GM21515 (cell line): ENCODE data around the gene ADH4.
"Not testable (repeated sequence)": the region's sequence is repeated elsewhere in the genome, so short reads cannot be mapped to it uniquely, and the experiment has no call there.

ENCODE experiments used
- ATAC-seq: cut with Tn5 transposase; IDR thresholded peaks from one replicate; pipeline ENCODE4 v1.9.1; 2021; ENCODE audit not compliant: unreplicated experiment

The ADH4 gene

DNA sequence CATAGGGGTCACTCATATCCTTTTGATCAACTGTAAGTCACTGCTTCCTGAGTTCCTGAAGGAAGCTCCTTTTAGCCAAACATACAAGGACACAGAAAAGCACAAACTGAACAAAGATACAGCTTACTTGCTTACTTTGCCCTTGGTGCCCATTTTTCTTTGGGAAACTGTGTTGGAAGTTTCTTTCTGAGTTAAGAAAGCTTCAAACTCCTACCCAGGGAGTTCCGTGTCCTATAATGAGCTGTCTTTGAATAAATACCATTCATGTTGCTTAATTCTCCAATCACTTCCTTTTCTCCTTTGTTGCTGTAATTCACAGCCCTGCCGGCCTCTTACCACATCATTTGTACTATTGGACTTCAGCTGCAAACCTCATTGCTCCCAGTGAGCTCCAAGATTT is at the start of gene ADH4:
TSS of gene ADH4 (minus strand) at position 228 of the 400 bp plus-strand sequence. CDS start at position 153, 75 bp downstream.
- ATAC-seq: no peak

DNA sequence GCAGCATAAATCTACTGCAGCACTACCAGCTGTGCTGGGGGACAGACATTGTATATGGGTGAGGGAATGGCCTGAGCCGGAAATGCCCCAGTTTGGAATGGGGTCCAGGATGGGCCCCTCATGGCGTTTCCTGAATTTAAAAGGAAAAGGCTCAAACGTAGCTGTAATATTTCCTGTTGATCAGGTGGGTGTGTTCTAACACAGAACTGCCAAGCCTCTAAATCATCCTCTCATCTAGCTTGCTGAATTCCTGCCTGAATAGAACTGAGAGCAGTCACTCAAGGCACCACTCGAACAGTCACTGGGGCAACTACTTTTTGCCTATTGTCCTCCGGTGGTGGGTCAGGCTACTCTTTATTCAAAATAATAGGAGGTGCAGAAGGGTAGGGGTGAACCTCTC is 46.2 kb upstream of the ADH4 start:
- no peak for ATAC-seq

DNA sequence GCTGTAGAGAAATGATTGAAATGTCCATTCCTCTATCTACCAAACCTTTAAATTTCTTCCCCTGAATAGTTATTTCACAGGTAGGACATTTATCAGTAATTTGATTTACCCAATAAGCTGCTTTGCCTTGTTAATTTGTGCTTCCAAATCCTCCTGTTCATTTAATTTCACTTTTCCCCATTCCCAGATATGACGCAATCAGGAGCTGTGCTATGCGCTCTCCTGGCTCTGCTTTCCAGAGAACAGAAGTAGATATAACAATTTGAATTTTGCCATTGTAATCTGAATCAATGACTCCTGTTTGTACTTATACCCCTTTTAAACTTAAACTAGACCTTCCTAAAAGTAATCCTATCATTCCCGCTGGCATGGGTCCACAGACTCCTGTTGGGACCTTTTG is 45.8 kb upstream of the ADH4 start:
- not testable (repeated sequence) for ATAC-seq

DNA sequence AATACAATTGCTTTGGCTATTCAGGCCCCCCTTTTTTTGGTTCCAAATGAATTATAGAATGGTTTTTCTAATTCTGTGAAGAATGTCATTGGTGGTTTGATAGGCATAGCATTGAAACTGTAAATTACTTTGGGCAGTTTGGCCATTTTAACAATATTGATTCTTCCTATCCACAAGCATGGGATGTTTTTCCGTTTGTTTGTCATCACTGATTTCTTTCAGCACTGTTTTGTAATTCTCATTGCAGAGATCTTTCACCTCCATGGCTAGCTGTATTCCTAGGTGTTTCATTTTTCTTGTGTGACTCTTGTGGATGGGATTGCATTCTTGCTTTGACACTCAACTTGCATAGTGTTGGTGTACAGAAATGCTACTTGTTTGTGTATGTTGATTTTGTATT is 41.9 kb upstream of the ADH4 start:
- ATAC-seq: no peak

DNA sequence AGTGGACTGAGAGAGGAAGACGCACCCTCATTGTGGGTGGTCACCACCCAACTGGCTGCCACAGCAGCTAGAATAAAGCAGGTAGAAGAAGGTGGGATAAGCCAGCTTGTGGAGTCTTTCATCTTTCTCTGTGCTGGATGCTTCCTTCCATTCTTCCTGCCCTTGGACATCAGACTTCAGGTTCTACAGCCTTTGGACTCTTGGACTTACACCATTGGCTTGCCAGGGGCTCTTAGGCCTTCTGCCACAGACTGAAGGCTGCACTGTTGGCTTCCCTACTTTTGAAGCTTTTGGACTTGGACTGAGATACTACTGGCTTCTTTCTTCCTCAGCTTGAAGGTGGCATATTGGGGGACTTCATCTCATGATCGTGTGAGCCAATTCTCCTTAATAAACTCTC is 41.5 kb upstream of the ADH4 start:
- ATAC-seq: no peak

DNA sequence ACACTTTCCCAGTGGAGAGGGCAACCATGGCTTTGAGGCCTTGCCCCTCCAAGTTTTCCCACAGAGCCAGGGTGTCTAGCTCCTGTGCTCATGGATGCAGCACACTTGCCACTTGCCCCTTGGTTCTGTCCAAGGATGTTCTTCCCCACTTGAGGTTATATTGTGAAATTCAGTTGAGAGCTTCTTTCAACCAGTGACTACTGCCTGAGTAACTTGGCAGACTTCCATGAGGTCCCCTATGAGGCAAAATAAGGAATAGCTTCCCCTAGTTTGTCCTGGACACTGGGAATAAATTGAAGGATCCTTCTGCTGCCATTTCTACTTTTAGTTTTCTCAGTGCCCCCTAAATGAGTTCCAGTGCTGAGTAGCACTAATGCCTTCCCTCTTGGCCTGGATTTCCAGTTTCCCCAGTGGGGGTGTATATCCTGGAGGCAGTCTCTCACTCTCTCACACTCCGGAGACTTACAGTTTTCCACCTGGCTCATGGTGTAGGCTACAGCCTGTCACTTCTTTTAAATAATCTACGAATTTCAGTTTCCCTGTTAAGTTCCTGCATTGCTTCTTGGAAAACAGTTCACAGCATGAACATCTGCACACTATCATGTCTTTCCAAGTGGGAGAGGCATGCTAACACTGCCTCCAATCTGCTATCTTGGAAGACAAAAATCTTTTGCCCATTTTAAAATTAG is 36.4 kb upstream of the ADH4 start:
- ATAC-seq: no peak

DNA sequence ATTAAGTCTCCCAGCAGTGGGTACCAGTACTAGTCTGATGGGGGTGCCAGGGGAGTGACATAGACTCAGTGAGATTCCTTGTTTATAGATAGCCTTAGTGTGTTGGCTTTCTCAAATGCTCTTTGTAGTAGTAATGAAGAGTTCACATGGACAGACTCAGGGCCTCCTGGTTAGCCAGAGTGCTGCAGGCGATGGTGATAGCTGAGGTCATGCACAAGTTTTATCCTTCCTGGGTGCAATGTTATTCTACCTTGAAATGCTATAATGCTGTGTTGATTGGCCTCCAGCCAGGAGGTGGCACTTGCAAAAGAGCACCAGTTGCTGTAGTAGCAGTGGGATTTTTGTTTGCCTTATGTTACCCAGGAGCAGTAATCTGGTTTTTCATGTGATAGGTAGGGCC is 35.5 kb upstream of the ADH4 start:
- ATAC-seq: no peak

DNA sequence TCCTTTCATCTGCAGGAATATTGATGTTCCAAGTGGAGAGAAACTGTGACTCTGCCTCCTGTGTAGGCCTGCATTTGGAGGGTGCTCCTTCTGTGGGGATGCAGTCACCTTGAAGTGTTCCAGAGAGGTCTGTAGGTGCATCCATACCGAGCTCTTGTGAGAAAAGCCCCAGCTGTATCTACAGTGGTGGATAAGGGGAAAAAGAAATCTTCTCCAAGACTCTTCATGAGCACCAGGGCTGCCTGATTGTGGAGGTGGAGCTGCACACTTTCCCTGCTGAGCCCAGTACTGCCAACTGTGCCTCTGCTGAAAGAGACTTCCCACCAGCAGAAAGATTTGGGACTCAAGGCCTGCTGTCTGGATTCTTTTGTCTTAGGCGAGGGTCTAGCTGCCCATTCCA is 35.1 kb upstream of the ADH4 start:
- ATAC-seq: no peak

DNA sequence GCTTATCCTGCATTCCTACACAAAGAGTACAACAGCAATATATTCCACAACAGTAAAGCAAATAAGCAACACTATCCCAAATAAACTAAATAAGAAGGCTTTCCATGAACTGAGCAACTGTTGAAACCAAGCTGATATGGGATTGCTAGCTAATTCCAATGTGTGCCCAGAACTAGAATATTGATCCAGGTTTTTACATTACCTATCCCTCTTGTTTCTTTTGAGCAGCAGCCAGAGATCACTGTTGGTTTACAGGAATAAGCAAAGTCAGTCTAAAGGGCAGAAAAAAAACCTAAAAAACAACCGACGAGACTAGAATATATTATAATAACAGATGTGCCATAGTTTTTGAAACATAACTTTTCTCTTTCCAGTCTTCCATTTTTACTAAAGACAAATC is 22.4 kb upstream of the ADH4 start:
- ATAC-seq: no peak

DNA sequence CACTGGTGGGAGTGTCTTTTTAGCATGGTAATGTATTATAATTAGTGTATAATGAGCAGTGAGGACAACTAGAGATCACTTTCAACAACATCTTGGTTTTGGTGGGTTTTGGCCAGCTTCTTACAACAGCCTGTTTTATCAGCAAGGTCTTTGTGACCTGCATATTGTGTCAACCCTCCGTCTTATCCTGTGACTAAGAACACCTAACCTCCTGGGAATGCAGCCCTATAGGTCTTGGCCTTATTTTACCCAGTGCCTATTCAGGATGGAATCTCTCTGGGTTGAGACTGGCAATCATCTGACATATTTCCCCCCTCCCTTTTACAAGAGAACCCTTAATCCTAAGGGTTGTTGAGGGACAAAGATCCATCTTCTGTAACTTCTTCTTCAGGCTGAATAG is 21.9 kb upstream of the ADH4 start:
- ATAC-seq: no peak

DNA sequence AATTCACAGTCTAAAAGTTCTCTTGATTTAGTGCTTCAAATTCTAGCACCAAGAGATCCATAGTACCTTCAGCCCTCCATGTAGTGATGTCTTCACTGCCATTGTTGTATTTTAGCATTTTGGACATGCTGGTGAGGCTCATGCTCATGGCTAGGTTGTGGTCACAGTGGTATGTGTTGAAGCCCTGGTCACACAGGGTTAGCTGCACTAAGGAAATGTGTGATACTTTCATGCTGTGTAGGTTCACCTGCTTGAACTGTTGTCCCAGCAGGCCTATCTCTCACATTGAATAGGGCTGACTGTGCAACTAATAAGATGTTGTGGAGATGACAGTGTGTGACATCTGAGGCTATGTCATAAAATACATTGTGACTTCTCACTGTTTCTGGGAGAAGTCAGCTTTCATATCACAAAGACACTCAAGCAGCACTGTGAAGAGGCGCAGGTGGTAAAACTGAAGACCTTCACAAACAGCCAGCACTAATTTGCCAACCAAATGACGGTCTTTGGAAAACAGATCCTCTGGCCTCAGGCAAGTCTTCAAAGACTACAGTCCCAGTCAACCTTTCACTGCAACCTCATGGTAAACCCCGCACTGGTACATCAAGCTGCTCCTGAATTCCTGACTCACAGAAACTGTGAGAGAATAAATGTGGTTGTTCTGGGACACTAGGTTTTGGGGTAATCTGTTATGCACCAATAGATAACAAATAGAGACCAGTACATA is 17.4 kb upstream of the ADH4 start:
- no peak for ATAC-seq

DNA sequence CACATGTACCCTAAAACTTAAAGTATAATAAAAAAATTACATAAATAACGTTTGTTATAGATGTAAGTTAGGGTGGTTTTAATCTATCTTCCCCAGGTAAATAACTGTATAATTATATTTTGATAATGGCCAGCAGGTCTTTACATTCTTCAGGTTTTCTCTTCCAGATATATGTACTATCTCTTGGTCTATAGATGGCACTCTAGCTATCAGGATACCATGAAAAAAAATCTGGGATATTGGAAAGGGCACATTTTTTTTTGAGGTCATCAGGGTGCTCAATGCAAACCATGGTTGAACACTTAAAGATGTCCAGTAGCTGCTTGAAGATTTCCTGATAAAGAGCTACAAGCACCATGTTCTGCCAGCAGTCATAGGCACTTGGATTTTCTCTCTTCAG is 15.6 kb upstream of the ADH4 start:
- ATAC-seq: no peak

DNA sequence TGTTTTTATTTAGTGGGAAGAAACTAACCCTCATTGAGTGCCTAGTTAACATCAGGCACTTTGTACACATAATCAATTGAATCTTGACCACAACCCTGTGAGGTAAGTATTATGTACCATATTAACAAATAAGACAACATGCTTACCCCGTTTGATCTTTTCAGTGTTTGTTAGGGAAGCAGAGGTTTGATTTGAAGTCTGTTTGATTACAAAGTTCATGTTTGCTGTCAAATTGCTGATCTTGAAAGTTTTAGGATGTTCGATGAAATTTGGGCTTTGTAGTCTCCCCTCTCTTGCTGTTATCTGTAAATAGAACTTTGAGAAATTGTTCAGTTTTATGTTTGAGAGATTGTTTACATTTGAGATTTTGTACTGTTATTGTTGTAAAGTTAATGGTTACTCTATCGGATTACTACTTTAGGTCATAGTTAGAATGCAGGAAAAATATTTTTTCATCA is 13.4 kb upstream of the ADH4 start:
- no peak for ATAC-seq

DNA sequence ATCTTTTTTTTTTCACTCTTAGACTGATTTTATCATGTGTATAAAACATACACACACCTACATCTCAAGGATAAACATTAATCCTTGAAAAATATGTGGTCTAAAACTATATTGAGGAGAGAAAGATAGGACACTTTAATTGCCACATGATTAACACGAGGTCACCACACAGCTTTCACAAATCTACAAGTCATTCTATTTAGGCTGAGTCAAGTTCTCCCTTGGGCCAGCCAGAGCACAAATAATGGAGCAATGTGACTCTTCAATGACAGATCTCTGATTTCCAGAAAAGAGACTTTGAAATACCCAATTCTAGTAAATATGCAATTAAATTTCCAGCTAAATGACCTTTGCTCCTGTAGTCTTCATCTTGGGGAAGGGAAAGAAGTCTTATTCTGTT is 12.9 kb upstream of the ADH4 start:
- ATAC-seq: no peak

DNA sequence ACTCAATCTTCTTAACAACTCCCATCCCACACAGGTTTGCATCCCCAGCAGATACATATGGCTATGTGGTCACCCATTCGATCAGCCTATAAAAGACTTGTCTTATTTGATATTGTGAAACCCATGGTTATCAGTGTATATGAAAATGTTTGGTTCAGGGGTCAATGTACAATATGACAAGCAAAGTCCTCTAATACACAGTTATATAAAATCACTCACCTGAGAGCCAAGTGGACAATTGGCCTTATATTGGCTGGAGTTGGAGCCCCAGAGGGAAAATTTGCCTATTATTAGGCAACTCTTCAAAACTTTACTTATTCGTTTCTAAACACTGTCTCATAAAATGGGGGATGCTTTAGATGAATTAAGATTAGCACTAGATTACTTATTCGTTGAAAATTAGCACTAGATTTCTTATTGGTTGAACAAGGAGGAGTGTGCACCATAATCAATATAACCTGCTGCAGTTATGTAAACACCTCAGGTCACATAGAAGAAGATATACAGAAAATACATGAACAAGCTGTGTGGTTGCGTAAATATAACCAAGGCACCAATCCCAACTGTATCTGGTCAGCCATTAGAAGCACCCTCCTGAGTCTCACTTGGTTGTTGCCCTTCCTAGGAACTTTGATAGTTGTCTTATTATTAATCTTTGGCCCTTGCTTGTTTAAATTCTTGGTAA is 10.7 kb upstream of the ADH4 start:
- ATAC-seq: no peak

DNA sequence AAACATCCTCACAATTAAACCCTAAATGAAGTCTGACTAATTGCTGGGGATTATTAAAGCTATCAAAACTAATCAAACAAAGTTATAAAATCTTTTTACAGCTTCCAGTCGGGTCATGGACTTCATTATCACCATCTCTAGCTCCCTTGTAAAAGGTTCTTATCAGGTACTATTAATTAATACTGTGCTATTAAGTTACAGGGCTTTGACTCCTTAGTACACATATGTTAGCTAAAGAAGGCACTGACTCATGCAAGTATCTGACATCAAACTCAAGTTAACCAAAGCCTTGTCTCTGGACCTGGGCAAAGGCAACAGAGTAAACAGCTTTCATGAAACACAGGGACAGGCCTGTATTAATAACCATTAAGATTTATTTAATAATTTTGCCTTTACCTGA is 7.9 kb upstream of the ADH4 start:
- ATAC-seq: no peak

DNA sequence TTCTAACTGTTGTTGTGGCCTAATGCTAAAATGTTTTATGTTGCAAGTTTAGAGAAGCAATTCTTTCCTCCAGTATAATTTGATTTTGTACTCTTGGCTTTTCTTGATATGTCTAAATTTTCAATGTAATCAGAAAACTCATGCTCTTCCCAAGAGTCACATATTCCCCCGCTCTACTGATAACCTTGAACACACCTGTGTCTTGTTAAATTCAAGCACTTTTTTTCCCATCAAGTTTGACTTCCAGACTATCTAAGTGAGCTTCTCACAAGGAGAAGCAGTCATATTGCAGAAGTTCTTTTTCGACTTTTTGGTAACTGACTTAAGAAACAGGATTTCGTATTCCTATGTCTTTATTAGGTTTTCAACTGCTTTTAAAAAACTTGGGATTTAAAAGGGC is 7.4 kb upstream of the ADH4 start:
- no peak for ATAC-seq

DNA sequence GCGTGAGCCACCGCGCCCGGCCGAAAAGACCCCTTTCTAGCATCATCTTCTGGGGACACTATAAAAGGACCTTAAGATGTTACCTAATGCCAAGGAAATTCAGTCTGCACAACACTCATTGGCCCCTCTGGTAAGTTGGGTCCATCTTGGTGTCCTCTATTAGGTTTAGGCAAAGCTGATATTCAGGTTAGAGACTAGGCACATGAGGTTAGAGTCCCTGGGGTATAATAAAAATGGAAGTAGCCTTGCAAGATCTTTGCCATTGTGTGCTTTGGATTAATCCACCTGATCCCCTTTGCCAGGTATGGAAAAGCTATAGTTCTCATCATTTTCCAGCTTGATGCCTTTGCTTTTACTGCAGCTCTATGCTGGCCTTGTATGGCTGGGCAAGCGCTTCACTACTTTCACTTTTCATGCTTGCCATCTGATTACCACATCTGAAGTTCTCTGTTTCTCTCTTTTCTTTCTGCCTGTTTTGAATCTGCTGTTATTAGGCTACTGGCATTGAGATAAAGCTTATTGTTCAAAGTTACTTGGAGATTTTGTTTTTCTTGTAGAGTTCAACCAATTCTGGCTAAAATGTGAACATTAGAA is 5.4 kb upstream of the ADH4 start:
- no peak for ATAC-seq

DNA sequence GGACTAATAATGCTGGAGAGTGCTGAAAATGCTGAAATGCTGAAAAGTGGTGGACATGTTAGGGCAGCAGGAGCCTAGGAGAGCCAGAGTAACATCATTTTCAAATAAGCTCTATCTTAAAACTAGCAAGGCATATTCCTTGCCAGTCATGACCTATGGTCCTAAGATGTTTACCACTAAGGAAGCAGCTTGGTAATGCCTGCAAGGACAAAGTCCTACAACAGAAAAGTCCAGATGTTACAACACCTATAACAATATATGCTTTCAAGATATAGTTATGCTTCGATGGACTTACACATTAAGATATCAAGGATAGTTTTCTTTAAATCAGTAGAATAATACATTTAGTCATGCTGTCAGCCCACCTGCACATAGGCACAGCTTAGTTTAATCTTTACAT is 4.5 kb upstream of the ADH4 start:
- ATAC-seq: no peak

DNA sequence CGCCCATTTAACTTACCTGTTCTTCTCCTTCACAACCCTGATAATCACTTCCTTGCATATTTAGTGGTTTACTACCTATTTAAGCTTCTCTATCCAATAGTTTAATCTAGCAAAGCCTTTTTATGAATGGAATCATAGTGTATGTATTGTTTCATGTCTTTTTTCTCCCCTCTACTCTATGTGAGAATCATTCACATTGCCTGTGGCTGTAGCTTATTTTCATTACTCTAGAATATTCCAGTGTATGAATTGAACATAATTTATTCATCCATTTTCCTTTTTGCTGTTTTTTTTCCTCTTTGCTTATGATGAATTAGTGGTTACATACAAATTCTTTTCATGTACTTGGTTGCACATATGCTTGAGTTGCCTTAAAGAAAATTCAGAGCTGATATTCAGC is 490 bp upstream of the ADH4 start:
- ATAC-seq: no peak

DNA sequence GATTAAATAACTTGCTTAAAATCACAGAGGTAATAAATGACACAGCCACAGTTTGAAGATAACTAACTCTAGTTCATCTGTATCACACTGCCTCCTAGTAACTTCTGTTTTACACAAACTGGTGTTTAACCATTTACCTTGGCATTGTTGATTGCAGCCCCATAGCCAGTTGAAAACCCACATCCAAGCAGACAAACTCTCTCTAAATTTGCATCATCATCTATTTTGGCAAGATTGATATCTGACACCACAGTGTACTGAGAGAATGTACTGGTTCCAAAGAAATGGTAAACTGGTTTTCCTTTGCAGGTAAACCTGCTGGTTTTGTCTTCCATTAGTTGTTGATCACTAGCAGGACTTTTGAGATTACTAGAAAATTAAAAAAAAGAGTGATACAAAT is 7.8 kb downstream of the ADH4 start:
- no peak for ATAC-seq
